ENCODE data around the gene CES1. TPM values are rescaled to one million over a fixed set of nuclear protein-coding genes. Genes with fewer than 3 reads are reported as not detected.
"Not testable (repeated sequence)": the region's sequence is repeated elsewhere in the genome, so short reads cannot be mapped to it uniquely, and the experiment has no call there.

CES1 gene
- total RNA-seq, 1 donor from 2014 or later = not detected

DNA sequence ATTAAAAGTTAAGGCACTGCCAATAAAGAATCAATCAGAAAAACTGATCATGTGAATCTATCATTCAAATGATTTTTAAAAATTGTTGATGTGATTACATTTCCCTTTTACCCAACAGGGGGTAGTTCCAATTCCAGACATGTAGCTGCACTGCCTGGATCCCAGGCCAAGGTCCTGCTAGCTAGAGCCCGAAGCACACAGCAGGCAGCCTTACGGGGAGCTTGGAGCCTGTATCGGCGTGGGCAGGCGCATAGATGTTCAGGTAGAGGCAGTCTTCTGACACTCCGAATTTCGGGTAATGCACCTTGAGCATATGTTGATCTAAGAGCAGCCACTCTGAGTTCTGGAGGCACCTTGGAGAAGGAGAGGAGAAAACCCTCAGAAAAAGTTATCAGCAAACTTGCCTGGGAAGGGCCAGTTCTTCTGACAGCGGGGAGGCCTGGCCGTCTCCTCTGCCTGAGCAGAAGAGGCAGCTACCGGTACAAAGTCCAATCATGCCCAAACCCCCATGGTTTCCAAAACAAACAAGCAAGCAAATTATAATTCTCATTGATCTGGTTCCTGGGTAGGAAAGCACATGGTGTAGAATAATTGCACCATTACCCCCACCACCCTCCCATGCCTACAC lies 38.6 kb upstream of the CES1 start:
- Histone ChIP-seq H3K27me3 (ENCODE audit: control insufficient read depth, insufficient read depth, low read length) (no peaks in the 10 kb centered on the region), H3K36me3 (ENCODE audit: control insufficient read depth, insufficient read depth, low read length) (no peaks in the 10 kb centered on the region), H3K4me3 (ENCODE audit: low read depth, low read length) (no peak overlapping the region)
- no peak for DNase-seq (ENCODE audit: low read depth)
- TF ChIP-seq, protein P1, sequence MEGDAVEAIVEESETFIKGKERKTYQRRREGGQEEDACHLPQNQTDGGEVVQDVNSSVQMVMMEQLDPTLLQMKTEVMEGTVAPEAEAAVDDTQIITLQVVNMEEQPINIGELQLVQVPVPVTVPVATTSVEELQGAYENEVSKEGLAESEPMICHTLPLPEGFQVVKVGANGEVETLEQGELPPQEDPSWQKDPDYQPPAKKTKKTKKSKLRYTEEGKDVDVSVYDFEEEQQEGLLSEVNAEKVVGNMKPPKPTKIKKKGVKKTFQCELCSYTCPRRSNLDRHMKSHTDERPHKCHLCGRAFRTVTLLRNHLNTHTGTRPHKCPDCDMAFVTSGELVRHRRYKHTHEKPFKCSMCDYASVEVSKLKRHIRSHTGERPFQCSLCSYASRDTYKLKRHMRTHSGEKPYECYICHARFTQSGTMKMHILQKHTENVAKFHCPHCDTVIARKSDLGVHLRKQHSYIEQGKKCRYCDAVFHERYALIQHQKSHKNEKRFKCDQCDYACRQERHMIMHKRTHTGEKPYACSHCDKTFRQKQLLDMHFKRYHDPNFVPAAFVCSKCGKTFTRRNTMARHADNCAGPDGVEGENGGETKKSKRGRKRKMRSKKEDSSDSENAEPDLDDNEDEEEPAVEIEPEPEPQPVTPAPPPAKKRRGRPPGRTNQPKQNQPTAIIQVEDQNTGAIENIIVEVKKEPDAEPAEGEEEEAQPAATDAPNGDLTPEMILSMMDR (IDR thresholded peaks at IDR 0.05; ENCODE audit: insufficient read depth, low read length, poor library complexity, severe bottlenecking) = no peak

- H3K36me3 ChIP-seq (ENCODE audit: control insufficient read depth, insufficient read depth, low read length) = no peaks in the 10 kb centered on the region
- DNase-seq (ENCODE audit: low read depth) = no peak
- TF ChIP-seq, protein P1 (IDR thresholded peaks at IDR 0.05; ENCODE audit: insufficient read depth, low read length, poor library complexity, severe bottlenecking) = no peak
- H3K27me3 ChIP-seq (ENCODE audit: control insufficient read depth, insufficient read depth, low read length) = no peaks in the 10 kb centered on the region
- H3K4me3 ChIP-seq (ENCODE audit: low read depth, low read length) = no peak overlapping the region
These were observed 36.1 kb upstream of the CES1 start for GRCh38 chr16:55868980-55869379.

DNA sequence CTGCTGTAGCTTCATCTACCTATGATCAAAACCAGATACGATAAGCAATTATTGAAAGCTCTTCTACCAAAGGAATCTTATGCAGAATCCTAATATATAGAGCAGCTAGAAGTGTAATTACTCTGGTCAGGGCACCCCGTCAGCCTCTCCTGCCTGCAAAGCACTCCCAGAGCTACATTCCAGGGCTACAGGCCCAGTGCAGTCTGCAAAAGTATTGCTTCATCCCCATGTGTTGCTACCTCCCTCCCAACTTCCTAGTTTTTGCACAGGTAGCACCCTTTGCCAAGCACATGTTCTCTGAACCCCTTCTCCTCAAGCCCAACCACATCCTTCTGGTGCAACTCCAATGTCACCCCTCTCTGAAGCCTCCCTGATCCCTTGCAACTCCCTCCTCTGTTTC lies 35.2 kb upstream of the CES1 start:
- TF ChIP-seq, protein P1 (IDR thresholded peaks at IDR 0.05; ENCODE audit: insufficient read depth, low read length, poor library complexity, severe bottlenecking) = no peak
- Histone ChIP-seq H3K27me3 (ENCODE audit: control insufficient read depth, insufficient read depth, low read length) (no peaks in the 10 kb centered on the region), H3K36me3 (ENCODE audit: control insufficient read depth, insufficient read depth, low read length) (no peaks in the 10 kb centered on the region), H3K4me3 (ENCODE audit: low read depth, low read length) (no peak overlapping the region)
- DNase-seq (ENCODE audit: low read depth) = no peak

DNA sequence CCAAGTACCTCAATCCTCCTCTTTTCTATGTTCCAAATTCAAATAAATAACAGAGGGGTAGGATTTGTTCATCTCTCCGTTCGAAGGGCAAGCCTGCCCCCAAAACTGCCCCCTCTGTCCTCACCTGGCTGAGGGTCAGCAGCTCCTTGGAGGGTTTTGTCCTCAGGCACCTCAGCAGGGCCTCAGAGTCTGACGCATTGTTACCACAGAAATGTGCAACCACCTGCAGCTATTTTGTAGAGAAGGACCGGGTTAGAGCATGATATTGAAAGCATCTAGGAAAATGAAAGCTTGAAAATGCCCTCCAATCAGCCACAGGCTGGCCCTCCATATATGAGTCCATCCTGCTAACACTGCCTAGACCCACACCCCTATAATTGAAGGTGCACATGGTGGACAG lies 28.4 kb upstream of the CES1 start:
- no peak for DNase-seq (ENCODE audit: low read depth)
- TF ChIP-seq, protein P1 (IDR thresholded peaks at IDR 0.05; ENCODE audit: insufficient read depth, low read length, poor library complexity, severe bottlenecking) = no peak
- Histone ChIP-seq H3K27me3 (ENCODE audit: control insufficient read depth, insufficient read depth, low read length) (no peaks in the 10 kb centered on the region), H3K36me3 (ENCODE audit: control insufficient read depth, insufficient read depth, low read length) (no peaks in the 10 kb centered on the region), H3K4me3 (ENCODE audit: low read depth, low read length) (no peak overlapping the region)

DNA sequence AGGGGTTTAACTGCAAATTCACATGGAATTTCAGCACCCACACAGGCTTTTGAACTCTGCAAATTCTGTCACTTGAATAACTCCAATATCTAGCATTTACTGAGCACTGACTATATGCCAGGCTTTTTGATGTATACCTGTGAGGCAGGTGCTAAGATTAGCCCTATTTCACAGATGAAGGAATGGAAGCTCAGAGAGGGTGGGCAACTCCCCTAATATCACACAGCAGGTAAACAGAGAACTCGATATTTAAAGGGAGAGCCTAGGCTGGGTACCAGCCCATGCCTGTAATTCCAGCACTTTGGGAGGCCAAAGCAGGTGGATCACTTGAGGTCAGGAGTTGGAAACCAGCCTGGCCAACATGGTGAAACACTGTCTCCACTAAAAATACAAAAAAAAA lies 24.8 kb upstream of the CES1 start:
- H3K27me3 ChIP-seq (ENCODE audit: control insufficient read depth, insufficient read depth, low read length); DNase-seq (ENCODE audit: low read depth); H3K36me3 ChIP-seq (ENCODE audit: control insufficient read depth, insufficient read depth, low read length); H3K4me3 ChIP-seq (ENCODE audit: low read depth, low read length): not testable (repeated sequence)

- H3K36me3 ChIP-seq (ENCODE audit: control insufficient read depth, insufficient read depth, low read length) = no peaks in the 10 kb centered on the region
- TF ChIP-seq, protein P1 (IDR thresholded peaks at IDR 0.05; ENCODE audit: insufficient read depth, low read length, poor library complexity, severe bottlenecking) = no peak
- H3K4me3 ChIP-seq (ENCODE audit: low read depth, low read length) = no peak overlapping the region
- H3K27me3 ChIP-seq (ENCODE audit: control insufficient read depth, insufficient read depth, low read length) = no peaks in the 10 kb centered on the region
- DNase-seq (ENCODE audit: low read depth) = no peak
These were observed 24.1 kb upstream of the CES1 start for GRCh38 chr16:55856950-55857349.

All from kidney epithelial cell (primary cell).